Activated CD8-positive, alpha-beta memory T cell treated with anti-CD3 and anti-CD28 coated beads, Interleukin-2, amount 50 U/mL, for 4 hours (primary cell): ENCODE data around the gene RNF214.
"Not testable (repeated sequence)": the region's sequence is repeated elsewhere in the genome, so short reads cannot be mapped to it uniquely, and the experiment has no call there.

Experiments
- DNase-seq: peaks from one replicate; pipeline ENCODE4 v3.0.0-alpha.2; 2020

RNF214 gene

GRCh38 chr11:117198613-117199012 is 33.9 kb upstream of the RNF214 start:
- DNase-seq: no peak

- DNase-seq: no peak
These were observed 33.2 kb upstream of the RNF214 start, which contains the start of gene TAGLN for GRCh38 chr11:117199053-117199915. Gene TAGLN (plus strand): TSS chr11:117199370. CDS start chr11:117203014, 3,644 bp downstream.

- no peak for DNase-seq
These were observed 32.3 kb upstream of the RNF214 start for GRCh38 chr11:117199916-117200812.

GRCh38 chr11:117200813-117201657 is 31.4 kb upstream of the RNF214 start:
- no peak for DNase-seq

- no peak for DNase-seq
These were observed 30.7 kb upstream of the RNF214 start for GRCh38 chr11:117201658-117202305.

- no peak for DNase-seq
These were observed 29.9 kb upstream of the RNF214 start for GRCh38 chr11:117202386-117203068.

GRCh38 chr11:117203069-117203407 is 29.4 kb upstream of the RNF214 start:
- DNase-seq: no peak

GRCh38 chr11:117204283-117205080 is 28.0 kb upstream of the RNF214 start:
- DNase-seq: no peak

GRCh38 chr11:117205211-117205818 is 27.2 kb upstream of the RNF214 start:
- no peak for DNase-seq

GRCh38 chr11:117206111-117206510 is 26.4 kb upstream of the RNF214 start:
- not testable (repeated sequence) for DNase-seq

GRCh38 chr11:117206859-117207258 is 25.6 kb upstream of the RNF214 start:
- not testable (repeated sequence) for DNase-seq

- DNase-seq: not testable (repeated sequence)
These were observed 25.0 kb upstream of the RNF214 start for GRCh38 chr11:117207481-117207880.

- not testable (repeated sequence) for DNase-seq
These were observed 23.8 kb upstream of the RNF214 start for GRCh38 chr11:117208710-117209109.

- DNase-seq: not testable (repeated sequence)
These were observed 22.9 kb upstream of the RNF214 start for GRCh38 chr11:117209351-117210125.

- DNase-seq: no peak
These were observed 21.9 kb upstream of the RNF214 start for GRCh38 chr11:117210620-117211019.

GRCh38 chr11:117212697-117213355 is 19.6 kb upstream of the RNF214 start:
- DNase-seq: no peak

GRCh38 chr11:117214404-117215110 is 17.9 kb upstream of the RNF214 start:
- no peak for DNase-seq
